Activated B cell treated with CpG ODN at 0.5 μM for 24 hours (primary cell): ENCODE results near the gene ERP29. TPM values are rescaled to one million over a fixed set of nuclear protein-coding genes. Genes with fewer than 3 reads are reported as not detected.

Source experiments
- ATAC-seq: fragments of 200-7000 bp; cut with Tn5 transposase; one replicate; pipeline ENCODE4 v1.10.0; 2021; ENCODE audit warnings: low read depth, mild to moderate bottlenecking, moderate library complexity
- CTCF ChIA-PET: fragments of 350-600 bp; sonication (Branson Sonifier 250); formaldehyde crosslinking; loops from one replicate; lab custom pipeline; 2021; ENCODE audit warnings: antibody characterized with exemption; lab: Charles Lee
- POLR2A ChIA-PET: fragments of 350-600 bp; sonication (Branson Sonifier 250); formaldehyde crosslinking; loops from one replicate; lab custom pipeline; 2021; ENCODE audit warnings: antibody characterized with exemption; lab: Charles Lee
- DNase-seq: peaks from one replicate; pipeline ENCODE4 v3.0.0; 2022
- H3K27ac Mint-ChIP-seq: one replicate; pipeline ENCODE4 v1.8.0; 2020; ENCODE audit warnings: mixed read lengths
- H3K27me3 Mint-ChIP-seq: one replicate; pipeline ENCODE4 v1.8.0; 2021; ENCODE audit warnings: mixed read lengths
- H3K36me3 Mint-ChIP-seq: one replicate; pipeline ENCODE4 v1.8.0; 2021; ENCODE audit warnings: low read depth, mixed read lengths
- H3K4me1 Mint-ChIP-seq: one replicate; pipeline ENCODE4 v1.8.0; 2021; ENCODE audit warnings: mixed read lengths
- H3K4me3 Mint-ChIP-seq: one replicate; pipeline ENCODE4 v1.8.0; 2020; ENCODE audit warnings: mild to moderate bottlenecking, mixed read lengths
- H3K9me3 Mint-ChIP-seq: one replicate; pipeline ENCODE4 v1.8.0; 2020; ENCODE audit warnings: mixed read lengths
- CTCF ChIP-seq: fragments of 200-600 bp; IDR thresholded peaks from one replicate; pipeline ENCODE4 v1.8.0; 2022; ENCODE audit warnings: antibody characterized with exemption, mild to moderate bottlenecking
- intact Hi-C: fragments of 100-400 bp; cut with micrococcal nuclease; formaldehyde crosslinking; loops from one replicate; pipeline ENCODE4 v1.15.1; 2024
- total RNA-seq: library from RNA; stranded (reverse); gene quantifications from 2 replicates; pipeline ENCODE4 v1.2.3, GENCODE V29; 2022

The ERP29 gene
- total RNA-seq, result 133 and 135 TPM in 2 replicates

DNA sequence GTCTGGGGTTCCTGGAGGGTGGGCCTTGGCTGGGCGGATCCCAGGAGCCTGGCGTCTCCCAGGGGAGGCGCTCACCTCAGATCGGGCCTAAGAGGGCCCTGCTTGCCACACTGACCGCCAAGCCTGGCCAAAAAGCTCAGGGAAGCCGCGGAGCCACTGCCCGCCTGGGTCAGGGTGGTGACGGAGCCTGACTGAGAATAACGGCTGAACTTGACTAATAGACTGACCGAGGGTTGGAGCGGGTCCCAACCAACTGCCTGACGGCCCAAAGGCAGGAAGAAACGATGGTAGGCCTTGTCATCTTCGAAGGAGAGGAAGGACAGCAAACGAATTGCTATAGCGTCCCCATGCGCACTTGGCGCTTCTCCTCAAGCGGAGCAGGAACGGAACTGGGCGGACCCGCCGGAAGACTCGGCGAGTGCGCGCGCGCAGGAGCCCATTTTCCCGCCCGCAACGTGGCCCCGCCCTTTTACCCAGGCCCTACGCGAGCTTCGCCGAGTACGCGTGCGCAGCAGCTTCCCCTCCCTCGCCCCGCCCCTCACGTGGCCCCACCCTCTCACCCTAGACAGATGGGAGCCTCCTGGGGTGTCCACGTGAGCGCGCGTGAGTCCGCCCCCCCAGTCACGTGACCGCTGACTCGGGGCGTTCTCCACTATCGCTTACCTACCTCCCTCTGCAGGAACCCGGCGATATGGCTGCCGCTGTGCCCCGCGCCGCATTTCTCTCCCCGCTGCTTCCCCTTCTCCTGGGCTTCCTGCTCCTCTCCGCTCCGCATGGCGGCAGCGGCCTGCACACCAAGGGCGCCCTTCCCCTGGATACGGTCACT is at the start of gene ERP29, which contains the start of gene TMEM116:
TSS of gene ERP29 (plus strand) at position 652 of the 826 bp plus-strand sequence. CDS start at position 692, 40 bp downstream.
TSS of gene TMEM116 (minus strand) at position 391 of the 826 bp plus-strand sequence. CDS start 7,895 bp downstream, outside the sequence.
- peak within 1 kb of the TSS; percentile 99 for H3K27ac Mint-ChIP-seq
- POLR2A ChIA-PET, result interaction anchor here (0.6 to 4.0 kb wide), 21 partner anchors 8 to 568 kb away, joined by 3 to 98 read pairs (median 5); partner anchors contain the start of genes ACAD10, BRAP, MAPKAPK5 and NAA25
- H3K4me3 Mint-ChIP-seq, result peak within 1 kb of the TSS; percentile 96
- peak; percentile 72 for ATAC-seq
- CTCF ChIA-PET, result interaction anchor here (1.2 kb wide), 3 partner anchors 14 to 59 kb away, joined by 3 to 4 read pairs (median 3); no protein-coding TSS in a partner anchor
- TF ChIP-seq CTCF, result no peak
- peaks cover 63% of the 10 kb centered on the region for H3K4me1 Mint-ChIP-seq
- peaks cover 42% of the 10 kb centered on the region for H3K36me3 Mint-ChIP-seq
- H3K27me3 Mint-ChIP-seq, result no peaks in the 10 kb centered on the region
- DNase-seq, result peak; percentile 99
- intact Hi-C loops, result loop anchor here (1.0 to 5.0 kb wide), 5 partner anchors 14 to 396 kb away; partner anchors contain the start of genes ALDH2, MAPKAPK5 and RPL6
- H3K9me3 Mint-ChIP-seq, result no peaks in the 10 kb centered on the region

GRCh38 chr12:111964935-111965334 is 48.3 kb upstream of the ERP29 start:
- H3K27me3 Mint-ChIP-seq, result no peaks in the 10 kb centered on the region
- H3K4me1 Mint-ChIP-seq, result no peaks in the 10 kb centered on the region

GRCh38 chr12:111971800-111972199 is 41.4 kb upstream of the ERP29 start:
- H3K4me3 Mint-ChIP-seq, result no peak overlapping the region
- DNase-seq (no peak), ATAC-seq (no peak)
- H3K9me3 Mint-ChIP-seq, result no peaks in the 10 kb centered on the region
- H3K36me3 Mint-ChIP-seq, result peaks cover 6% of the 10 kb centered on the region
- intact Hi-C loops, result no loop called here
- ChIA-PET POLR2A (no interaction called here), CTCF (no interaction called here)
- H3K4me1 Mint-ChIP-seq, result no peaks in the 10 kb centered on the region
- H3K27me3 Mint-ChIP-seq, result no peaks in the 10 kb centered on the region
- no peak overlapping the region for H3K27ac Mint-ChIP-seq
- TF ChIP-seq CTCF, result no peak

More at GRCh38 chr12:111964935-111965334, 48.3 kb upstream of the ERP29 start:
- Mint-ChIP-seq H3K27ac (no peak overlapping the region), H3K9me3 (peaks cover 10% of the 10 kb centered on the region), H3K36me3 (peaks cover 20% of the 10 kb centered on the region), H3K4me3 (no peak overlapping the region)
- CTCF ChIA-PET, result no interaction called here
- no peak for ATAC-seq
- POLR2A ChIA-PET, result no interaction called here
- intact Hi-C loops, result no loop called here
- TF ChIP-seq CTCF, result no peak
- DNase-seq, result no peak

DNA sequence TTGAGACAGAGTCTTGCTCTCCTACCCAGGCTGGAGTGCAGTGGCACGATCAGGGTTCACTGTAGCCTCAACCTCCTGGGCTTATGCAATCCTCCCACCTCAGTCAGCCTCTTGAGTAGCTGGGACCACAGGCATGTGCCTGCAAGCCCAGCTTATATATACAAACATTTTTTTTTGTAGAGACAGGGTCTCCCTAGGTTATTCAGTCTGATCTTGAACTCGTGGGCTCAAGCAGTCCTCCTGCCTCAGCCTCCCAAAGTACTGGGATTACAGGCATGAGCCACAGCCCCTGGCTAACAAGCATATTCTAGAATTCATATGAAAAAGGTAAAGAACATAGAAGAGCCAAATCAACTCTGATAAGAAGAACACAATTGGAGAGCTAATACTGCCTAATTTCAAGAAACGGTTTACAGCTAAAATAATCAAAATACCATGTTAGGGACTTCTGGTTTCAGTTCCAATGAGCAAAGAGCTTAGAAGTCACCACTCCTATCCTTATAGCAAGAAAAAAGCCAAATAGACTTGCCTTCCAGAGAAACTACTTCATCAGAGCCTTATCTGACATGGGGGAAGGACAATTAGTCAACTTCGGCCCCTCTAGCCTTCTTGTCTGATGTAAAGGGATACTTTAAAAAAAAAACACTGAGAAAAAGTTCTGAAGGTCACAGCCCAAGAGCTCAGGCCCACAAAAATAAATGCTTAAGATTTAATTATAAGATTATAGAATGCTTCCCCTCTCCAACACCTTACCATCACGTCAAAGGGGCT is 37.9 kb upstream of the ERP29 start:
- DNase-seq (no peak), ATAC-seq (no peak)
- POLR2A ChIA-PET, result no interaction called here
- H3K27ac Mint-ChIP-seq, result no peak overlapping the region
- H3K9me3 Mint-ChIP-seq, result no peaks in the 10 kb centered on the region
- H3K36me3 Mint-ChIP-seq, result peaks cover 10% of the 10 kb centered on the region
- CTCF ChIA-PET, result no interaction called here
- no peaks in the 10 kb centered on the region for H3K27me3 Mint-ChIP-seq
- no peak for TF ChIP-seq CTCF
- H3K4me1 Mint-ChIP-seq, result no peaks in the 10 kb centered on the region
- no peak overlapping the region for H3K4me3 Mint-ChIP-seq
- intact Hi-C loops, result no loop called here
